ENCODE data around the gene PER1.

GRCh38 chr17:8192070-8192815, 40.0 kb upstream of the PER1 start:
- TF ChIP-seq POLR2AphosphoS5 (IDR thresholded peaks at IDR 0.05; ENCODE audit: control insufficient read depth, insufficient read depth, low read depth, low read length) (peak; percentile 36; the same call in 1 of the 2 replicates), MEIS2 (IDR thresholded peaks at IDR 0.05; ENCODE audit: partially characterized antibody) (peak; percentile 63), ZBTB1 (CRISPR knock-in tag; IDR thresholded peaks at IDR 0.05; ENCODE audit: borderline replicate concordance, low read depth) (no peak), FOXA1 (IDR thresholded peaks at IDR 0.05; ENCODE audit: borderline replicate concordance) (no peak), BCOR (IDR thresholded peaks at IDR 0.05) (no peak), CTCF (IDR thresholded peaks at IDR 0.05 in 2 of 3, conservative IDR thresholded peaks at IDR 0.05 in 1 of 3; ENCODE audit: insufficient read depth in 2 of 3, low read depth in 1 of 3, low read length in 3 of 3) (no peak), SAP30 (IDR thresholded peaks at IDR 0.05; ENCODE audit: borderline replicate concordance, insufficient read depth, low read depth, low read length, poor library complexity, severe bottlenecking) (no peak), REST (IDR thresholded peaks at IDR 0.05; ENCODE audit: borderline replicate concordance) (peak; percentile 94), REST (CRISPR knock-in tag; IDR thresholded peaks at IDR 0.05; ENCODE audit: low read depth) (no peak), ZNF512 (tag; IDR thresholded peaks at IDR 0.05) (no peak), FOS (IDR thresholded peaks at IDR 0.05; ENCODE audit: extremely low read depth, insufficient read length) (peak; percentile 83), SP1 (CRISPR knock-in tag; IDR thresholded peaks at IDR 0.05) (peak; percentile 54), RAD21 (CRISPR knock-in tag; conservative IDR thresholded peaks at IDR 0.05 in 1 of 2, IDR thresholded peaks at IDR 0.05 in 1 of 2) (no peak), SFPQ (IDR thresholded peaks at IDR 0.05; ENCODE audit: low read depth, low read length) (no peak)
- TF ChIP-seq, protein P1, sequence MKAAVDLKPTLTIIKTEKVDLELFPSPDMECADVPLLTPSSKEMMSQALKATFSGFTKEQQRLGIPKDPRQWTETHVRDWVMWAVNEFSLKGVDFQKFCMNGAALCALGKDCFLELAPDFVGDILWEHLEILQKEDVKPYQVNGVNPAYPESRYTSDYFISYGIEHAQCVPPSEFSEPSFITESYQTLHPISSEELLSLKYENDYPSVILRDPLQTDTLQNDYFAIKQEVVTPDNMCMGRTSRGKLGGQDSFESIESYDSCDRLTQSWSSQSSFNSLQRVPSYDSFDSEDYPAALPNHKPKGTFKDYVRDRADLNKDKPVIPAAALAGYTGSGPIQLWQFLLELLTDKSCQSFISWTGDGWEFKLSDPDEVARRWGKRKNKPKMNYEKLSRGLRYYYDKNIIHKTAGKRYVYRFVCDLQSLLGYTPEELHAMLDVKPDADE (conservative IDR thresholded peaks at IDR 0.05; ENCODE audit: control insufficient read depth, low read depth, low read length), result no peak

Measured in K562 (cell line).